GM12873 (cell line): ENCODE measurements around the gene CASTOR2.

Experiments
- CTCF ChIP-seq: IDR thresholded peaks from 2 replicates; pipeline ENCODE4 v1.5.1; 2012; ENCODE audit warnings: low read depth, mild to moderate bottlenecking, moderate library complexity, low read length, control low read depth; ENCODE audit not compliant: insufficient read depth; ENCODE audit errors: missing control alignments

The CASTOR2 gene

GRCh38 chr7:75042831-75043703, 78.6 kb downstream of the CASTOR2 start:
- TF ChIP-seq CTCF, result no peak

- no peak for TF ChIP-seq CTCF
These were observed 81.4 kb downstream of the CASTOR2 start for GRCh38 chr7:75045881-75046280.

- no peak for TF ChIP-seq CTCF
These were observed 84.2 kb downstream of the CASTOR2 start for GRCh38 chr7:75048435-75049379.

GRCh38 chr7:75049817-75050216, 85.3 kb downstream of the CASTOR2 start:
- TF ChIP-seq CTCF, result no peak

GRCh38 chr7:75050501-75050900, 86.0 kb downstream of the CASTOR2 start:
- TF ChIP-seq CTCF, result no peak

GRCh38 chr7:75054744-75055143, 90.2 kb downstream of the CASTOR2 start:
- no peak for TF ChIP-seq CTCF

GRCh38 chr7:75055155-75055554, 90.7 kb downstream of the CASTOR2 start:
- TF ChIP-seq CTCF, result no peak
